Smooth muscle cell of the brain vasculature (primary cell): Measurements from ENCODE around the gene RAD51D.
A peak's percentile ranks its signal among the peaks of the same experiment; 100 is the strongest.
"Not testable (repeated sequence)": the region's sequence is repeated elsewhere in the genome, so short reads cannot be mapped to it uniquely, and the experiment has no call there.

ENCODE experiments used
- DNase-seq: peaks from one replicate; pipeline ENCODE4 v3.0.0-alpha.2; 2012; ENCODE audit warnings: low read depth, low spot score

RAD51D gene

DNA sequence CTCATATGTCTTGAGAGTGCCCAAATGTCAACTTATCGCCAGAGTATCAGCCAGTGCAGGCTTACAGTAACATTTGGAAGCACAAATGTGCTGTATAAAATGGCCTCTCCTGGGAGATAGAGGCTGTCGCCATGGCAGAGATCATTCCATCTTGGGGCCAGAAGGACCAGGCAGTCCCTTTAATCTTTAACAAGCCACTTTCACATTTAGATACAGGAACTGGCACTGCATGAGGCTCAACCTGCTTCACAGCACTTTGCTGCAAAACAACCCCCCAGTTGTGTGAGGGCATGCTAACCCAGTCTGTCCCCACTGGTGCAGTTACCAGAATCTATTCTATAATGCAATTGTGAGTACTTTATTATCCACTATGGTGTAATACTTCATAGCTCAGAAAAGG lies 51.4 kb downstream of the RAD51D start:
- no peak for DNase-seq

DNA sequence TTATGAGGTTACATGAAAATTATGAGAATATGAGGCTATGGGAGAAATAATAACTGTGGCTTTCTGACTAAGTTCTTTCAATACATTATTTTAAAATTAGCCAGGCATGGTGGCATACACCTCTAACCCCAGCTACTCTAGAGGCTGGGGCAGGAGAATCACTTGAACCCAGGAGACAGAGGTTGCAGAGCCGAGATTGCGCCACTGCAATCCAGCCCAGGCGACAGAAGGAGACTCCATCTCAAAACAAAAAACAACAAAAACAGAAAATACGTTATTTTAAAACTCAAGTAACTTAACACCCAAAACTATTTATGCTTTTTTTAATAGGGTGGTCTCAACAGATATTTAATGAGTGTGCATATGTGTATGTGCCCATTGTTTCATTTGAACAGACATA lies 53.8 kb downstream of the RAD51D start:
- no peak for DNase-seq

DNA sequence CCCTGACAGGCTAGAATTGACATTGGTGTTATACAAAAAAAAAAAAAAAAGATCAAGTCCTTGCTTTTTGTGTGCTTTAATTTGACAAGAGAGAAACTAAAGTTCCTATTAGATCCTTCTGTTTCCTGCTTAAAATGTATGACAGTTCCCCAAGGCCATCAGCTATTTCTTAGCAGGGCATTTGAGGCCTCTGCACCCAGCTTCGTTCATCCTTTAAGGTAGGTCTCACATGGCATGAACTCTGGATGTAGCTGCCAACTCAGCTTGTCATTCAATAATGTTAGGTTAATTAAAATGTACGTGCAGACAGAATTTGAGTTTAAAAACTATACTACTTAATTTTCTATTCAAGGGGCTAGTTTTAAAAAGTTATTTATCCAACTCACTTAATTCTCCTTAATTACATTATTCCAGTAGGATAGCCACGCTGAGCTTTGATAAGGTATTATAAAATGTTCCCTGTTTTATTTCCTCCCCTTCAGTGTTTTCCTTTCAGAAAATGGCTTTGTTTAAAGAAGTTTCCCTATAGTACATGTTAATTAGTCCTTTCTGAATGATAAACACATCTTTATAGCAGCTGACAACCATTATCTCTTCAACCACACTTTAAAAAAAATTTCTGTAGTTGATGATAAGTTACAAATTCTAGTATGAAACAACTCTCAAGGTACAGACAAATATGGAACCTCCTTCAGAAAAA lies 55.0 kb downstream of the RAD51D start:
- no peak for DNase-seq

DNA sequence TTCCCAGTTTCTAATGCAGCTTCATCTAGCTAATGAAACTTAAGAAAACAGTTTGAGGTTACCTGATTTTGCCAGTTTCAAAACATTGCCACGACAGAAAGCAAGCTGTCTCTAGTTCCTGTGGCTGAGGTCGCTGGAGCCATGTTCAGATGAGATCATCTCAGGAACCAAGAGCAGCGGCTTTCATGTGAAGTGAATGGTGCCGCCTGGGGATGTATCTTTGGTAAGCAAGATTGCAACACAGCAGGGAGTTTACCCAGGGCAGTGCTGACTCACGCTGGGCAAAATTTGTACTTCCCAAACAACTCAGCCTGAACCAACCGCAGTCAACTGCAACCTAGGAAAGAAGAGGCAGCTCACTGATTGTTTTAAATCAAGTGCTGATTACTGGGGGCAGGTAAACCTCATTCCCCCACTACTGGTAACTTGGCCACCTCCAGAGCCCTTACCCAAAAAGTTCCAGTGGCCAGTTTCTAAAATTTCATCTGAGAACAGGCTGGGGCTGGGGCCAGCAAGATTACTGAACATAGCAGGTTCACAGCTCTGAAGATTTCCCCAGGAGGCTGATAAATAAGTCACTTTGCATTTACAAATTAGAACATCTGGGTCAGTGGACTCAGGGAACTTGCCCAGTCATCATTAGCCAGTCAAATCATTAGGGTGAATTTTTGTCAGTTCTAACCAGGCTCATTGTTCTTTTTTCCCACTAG lies 56.0 kb downstream of the RAD51D start, which contains the start of gene RFFL:
Gene RFFL (minus strand): TSS at position 194 of the 710 bp plus-strand sequence. CDS start 37,154 bp downstream, outside the sequence.
- peak; percentile 91 for DNase-seq

DNA sequence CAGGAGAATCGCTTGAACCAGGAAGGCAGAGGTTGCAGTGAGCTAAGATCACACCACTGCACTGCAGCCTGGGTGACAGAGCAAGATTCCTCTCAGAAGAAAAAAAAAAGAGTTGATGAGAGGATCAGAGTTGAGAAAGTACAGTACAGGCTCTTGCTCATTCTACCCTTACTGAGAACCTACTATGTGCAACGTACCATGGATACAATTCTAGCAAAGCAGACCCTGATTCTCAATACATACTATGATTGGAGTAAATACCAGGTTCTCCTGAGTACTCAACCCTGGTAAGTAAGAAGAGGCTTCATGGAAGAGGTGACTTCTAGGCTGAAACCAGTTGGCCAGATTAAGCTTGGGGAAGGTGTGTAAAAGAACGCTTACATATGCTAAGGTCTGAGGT lies 57.4 kb downstream of the RAD51D start:
- DNase-seq, result no peak

DNA sequence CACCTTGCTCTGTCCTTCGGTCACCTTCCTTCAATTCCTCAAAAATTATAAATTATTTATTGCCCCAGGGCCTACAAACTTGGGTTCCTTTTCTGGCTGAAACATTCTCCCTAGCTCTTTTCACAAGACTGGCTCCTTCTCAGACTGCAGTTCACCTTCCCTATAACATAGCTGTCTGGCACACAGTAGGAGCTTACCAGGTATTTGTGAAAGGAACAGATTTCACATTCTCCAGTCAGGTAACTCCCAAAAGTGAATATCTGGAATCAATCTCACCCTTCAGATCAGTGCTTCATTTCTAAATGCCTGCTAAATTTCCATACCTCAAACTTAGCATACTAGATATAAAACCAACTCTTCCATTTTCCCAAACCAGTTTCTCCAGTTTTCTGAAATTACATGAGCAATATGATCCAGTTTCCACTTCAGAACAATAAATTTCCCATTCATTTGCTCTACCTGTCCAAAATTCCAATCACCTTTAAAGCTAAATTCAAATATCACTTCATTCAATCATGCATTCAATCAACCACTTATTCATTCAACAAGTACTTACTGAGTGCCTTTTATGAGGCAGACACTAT lies 62.2 kb downstream of the RAD51D start:
- no peak for DNase-seq

DNA sequence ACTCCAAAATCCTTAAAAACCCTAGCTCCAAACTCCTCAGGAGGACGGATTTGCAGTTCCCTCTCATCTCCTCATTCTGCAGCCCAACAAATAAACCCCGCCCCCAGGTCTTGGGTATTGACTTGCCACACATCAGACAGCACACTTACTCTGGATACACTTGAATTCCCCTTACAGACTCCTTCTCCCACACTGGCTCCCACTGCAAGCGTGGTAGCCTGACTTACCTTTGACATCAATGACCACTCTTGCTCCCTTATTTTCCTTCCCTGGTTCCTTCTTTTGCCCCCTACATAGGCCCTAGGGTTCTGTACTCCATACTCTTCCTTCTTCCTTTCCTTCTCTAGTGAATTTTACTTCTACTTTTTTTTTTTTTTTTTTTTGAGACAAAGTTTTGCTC lies 63.6 kb downstream of the RAD51D start:
- DNase-seq, result no peak

DNA sequence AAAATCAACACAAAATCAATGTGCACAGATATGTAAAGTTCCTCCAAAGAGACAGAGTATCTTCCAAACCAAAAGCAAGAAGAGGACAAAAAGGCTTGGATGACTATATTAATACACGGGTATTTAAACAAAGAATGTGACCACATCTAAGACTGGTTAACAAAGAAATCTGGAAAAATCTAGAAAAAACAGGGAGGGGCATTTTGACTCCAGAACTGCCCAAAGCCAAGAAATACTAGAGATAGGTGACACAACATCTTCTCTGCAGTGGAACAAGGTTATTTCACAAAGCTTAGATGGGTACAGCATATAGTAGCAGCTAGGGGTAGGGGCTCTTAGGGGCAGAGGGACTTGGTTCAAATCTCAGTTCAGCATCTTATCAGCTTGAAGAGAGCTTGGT lies 66.5 kb downstream of the RAD51D start:
- no peak for DNase-seq

DNA sequence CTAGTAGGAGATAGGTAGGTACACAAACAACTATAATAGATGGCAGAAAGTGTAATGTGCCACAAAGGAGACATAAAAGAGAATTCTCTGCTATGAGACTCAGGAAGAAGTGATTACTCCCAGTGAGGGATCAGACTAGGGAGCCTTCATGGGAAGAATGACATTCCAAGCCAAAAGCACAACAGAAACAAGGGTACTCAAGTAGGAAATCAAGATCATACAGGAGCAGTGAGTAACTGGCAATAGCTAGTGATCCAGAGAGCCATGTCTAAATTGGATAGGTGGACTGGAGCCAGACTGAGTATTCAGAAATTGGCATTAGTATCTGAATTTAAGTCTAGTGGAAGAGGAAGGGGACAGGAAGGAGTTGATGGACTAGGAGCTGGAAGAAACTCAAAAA lies 66.9 kb downstream of the RAD51D start:
- no peak for DNase-seq

DNA sequence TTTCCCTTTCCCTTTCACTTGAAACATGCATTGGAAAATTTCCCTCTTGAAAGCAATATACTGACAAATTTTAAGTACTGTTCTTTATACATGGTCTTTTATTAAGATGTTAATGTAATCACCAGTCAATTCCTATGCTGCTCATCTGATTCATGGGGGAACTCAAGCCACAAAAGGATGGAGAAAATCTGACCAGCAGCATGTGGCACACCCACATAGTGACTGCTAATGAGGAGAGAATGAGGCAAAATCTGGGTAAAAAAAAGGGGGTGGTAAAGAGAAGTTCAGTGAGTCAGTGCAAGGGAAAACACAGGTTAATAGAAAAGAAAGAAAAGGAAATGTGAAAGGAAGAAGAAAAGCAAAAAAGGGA lies 67.4 kb downstream of the RAD51D start:
- no peak for DNase-seq

DNA sequence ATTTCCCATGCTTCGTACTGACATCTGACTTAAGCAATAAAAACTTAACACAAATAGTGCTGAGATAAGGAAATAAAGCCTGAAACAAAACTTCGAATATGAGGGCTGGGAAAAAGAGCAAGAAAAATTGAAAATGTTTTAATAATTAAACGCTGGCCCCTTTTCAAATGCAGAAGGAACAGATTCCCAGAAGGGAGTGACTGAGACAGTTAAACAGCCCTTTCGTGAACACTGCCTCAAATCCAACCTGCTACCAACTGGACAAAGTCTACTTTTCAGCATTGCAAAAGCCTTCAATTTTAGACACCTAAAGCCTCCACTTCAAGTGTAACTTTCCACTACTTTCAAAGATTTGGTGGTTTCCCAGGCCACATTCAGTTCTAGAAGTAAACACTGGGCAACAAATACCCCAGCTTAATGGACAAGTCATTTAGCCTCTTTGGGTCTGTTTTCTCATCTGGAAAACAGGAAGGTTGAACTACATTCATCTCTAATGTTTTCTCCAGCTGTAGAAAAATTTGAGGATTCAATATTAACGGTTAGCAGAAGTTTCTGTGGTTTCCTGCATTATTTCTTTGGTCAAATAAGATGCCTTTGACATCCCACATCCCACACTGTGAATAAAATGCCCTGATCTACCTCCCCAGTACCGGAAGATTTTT lies 68.0 kb downstream of the RAD51D start:
- no peak for DNase-seq

DNA sequence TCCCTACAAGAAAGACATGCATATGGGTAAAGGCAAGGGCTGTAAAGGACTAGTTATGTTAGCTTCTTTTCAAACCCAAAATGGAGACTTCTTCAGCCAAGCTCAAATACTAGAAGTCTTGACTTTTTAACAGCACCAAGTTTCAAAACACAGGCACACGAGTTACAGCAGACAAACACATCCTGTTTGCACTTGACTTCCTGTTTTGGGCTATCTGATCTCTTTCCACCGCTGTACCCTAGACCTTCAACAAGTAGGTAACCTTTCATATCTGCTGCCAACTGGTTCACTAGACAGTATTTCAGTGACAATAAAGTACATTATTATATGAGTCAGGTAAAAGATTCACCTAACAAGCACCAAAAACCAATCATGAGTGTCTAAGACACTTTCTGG lies 68.5 kb downstream of the RAD51D start:
- DNase-seq, result no peak

DNA sequence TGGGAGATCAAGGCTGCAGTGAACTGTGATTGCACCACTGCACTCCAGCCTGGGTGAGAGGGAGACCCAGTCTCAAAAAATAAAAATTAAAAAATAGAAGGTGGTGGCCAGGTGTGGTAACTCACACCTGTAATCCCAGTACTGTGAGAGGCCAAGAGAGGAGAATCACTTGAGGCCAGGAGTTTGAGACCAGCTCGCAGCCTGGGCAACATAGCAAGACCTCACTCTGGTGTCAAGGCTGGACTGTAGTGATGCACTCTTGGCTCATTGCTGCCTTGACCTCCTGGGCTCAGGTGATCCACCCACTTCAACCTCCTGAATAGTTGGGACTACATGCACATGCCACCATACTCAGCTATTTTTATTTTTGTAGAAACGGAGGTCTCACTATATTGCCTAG lies 69.5 kb downstream of the RAD51D start:
- no peak for DNase-seq

DNA sequence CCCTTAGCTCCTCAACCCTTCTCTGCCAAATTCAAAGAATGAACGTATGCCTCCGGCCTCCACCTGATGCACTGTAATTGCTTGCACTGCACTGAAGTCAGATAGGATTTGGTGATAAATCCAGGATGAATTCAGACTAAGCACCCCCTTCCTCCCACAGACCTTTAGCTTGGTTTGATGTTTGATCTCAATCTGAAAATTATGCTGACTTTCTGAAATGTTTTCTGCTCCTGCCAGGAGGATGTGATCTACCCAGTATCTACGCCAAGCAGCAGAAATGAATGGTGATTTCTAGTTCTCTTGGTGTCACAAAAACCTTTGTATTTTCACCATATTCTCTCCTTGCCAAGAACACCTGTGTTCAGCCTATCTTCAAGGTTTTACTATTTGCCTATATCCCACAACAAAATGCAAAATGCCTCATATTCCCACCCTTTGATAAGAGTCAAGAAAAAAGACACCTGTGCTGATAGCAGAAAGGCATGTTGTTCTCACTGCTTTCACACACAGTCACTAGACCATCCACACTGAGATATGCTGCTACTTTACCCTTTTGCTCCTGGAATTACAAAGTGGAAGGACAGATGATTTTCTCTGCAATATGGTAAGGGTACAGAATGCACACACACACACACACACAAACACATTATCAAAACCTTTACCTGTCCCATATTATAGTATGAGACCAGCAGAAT lies 70.8 kb downstream of the RAD51D start:
- DNase-seq, result no peak

DNA sequence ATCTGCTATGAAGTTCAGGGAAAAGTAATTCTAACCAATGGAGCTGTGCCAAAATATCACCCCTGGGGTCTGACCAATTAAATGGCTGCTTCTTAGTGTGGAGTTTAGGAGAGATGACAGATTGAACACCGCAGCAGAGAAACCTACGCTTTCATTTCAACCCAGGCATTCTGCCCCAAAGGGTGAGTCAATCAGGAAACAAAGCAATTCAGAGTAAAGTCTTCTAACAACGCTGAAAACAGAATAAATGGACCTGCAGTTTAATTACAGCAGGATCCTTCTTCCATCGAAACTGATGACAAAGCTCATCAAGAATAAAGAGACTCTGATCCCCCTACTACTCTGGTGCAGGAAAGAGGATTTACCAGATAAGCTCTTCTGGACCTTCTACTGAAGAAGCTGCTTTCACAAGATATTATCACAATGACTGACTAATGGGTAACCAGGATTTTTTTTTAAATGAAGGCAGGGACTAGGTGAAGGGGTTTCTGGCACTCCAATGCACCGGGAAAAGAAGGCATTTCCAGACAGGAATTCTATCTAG lies 72.8 kb downstream of the RAD51D start:
- no peak for DNase-seq

DNA sequence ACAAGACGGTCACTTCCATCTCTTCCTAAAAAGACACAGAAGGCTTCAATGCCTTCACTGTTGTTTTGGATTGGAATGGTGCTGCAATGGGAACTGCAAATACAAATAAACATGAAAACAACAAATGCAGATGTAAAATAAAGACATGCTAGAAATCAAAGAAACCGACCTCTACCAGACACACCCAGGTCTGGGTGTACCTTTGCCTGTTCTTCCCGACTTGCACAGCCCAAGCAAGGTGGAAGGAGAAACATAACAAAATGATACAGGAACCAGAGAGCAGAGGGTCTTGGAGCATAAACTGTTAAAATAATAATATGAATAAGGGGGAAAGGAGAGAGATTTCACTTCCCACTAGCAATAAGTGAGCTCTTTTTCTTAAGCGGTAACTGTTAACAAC lies 73.4 kb downstream of the RAD51D start:
- DNase-seq, result no peak

DNA sequence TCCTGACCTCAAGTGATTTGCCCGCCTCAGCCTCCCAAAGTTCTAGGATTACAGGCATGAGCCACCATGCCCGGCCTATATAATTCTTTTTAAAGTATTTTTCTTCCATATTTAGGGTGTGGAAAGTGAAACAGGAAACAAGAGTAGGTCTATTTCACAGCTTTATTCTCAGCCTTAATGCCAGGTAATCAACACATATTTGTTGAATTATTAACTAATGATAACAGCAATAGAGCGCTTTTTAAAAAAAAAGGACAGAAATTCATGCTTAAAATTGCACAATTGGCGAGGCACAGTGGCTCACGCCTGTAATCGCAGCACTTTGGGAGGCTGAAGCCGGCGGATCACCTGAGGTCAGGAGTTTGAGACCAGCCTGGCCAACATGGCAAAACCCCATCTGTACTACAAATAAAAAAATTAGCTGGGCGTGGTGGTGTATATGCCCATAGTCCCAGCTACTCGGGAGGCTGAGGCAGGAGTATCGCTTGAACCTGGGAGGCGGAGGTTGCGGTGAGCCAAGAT lies 74.1 kb downstream of the RAD51D start:
- DNase-seq, result not testable (repeated sequence)

DNA sequence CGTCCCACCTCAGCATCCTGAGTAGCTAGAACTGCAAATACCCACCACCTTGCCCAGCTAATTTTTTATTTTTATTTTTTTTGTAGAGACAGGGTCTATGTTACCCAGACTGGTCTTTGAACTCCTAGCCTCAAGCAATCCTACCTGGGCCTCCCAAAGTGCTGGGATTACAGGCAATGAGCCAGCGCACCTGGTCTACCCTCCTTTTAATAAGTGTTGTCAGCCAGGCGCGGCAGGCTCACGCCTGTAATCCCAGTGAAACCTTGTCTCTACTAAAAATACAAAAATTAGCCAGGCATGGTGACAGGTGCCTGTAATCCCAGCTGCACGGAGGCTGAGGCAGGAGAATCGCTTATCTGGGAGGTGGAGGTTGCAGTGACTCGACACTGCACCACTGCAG lies 75.5 kb downstream of the RAD51D start:
- no peak for DNase-seq
